Endodermal cell (in vitro differentiated cells): ENCODE measurements around the gene DLGAP3. TPM values are rescaled to one million over a fixed set of nuclear protein-coding genes. Genes with fewer than 3 reads are reported as not detected.

Experiments
- DNase-seq: peaks from one replicate; pipeline ENCODE4 v3.0.0-alpha.2; 2017
- H3K27ac ChIP-seq: 2 replicates; pipeline ENCODE4 v1.5.1; 2013; ENCODE audit warnings: mild to moderate bottlenecking, low read depth, low read length, moderate library complexity
- H3K27me3 ChIP-seq: 2 replicates; pipeline ENCODE4 v1.6.1; 2013; ENCODE audit warnings: mild to moderate bottlenecking, low read length, moderate library complexity; ENCODE audit not compliant: insufficient read depth, control insufficient read depth, poor library complexity, severe bottlenecking
- H3K36me3 ChIP-seq: 2 replicates; pipeline ENCODE4 v1.7.0; 2013; ENCODE audit warnings: mild to moderate bottlenecking, low read length, moderate library complexity; ENCODE audit not compliant: control insufficient read depth, insufficient read depth
- H3K4me1 ChIP-seq: one replicate; pipeline ENCODE4 v1.7.0; 2013; ENCODE audit warnings: low read length; ENCODE audit not compliant: control insufficient read depth, insufficient read depth
- H3K4me3 ChIP-seq: 2 replicates; pipeline ENCODE4 v1.5.1; 2013; ENCODE audit warnings: mild to moderate bottlenecking, low read length, moderate library complexity
- H3K9ac ChIP-seq: 2 replicates; pipeline ENCODE4 v1.6.1; 2013; ENCODE audit warnings: mild to moderate bottlenecking, low read length, moderate library complexity; ENCODE audit not compliant: poor library complexity, severe bottlenecking; ENCODE audit errors: extremely low read depth
- H3K9me3 ChIP-seq: 2 replicates; pipeline ENCODE4 v1.6.1; 2013; ENCODE audit warnings: mild to moderate bottlenecking, low read length, moderate library complexity; ENCODE audit not compliant: control insufficient read depth
- H3K27ac Mint-ChIP-seq: 2 replicates; pipeline ENCODE4 v1.8.0; 2020; ENCODE audit warnings: mixed read lengths
- H3K27me3 Mint-ChIP-seq: 2 replicates; pipeline ENCODE4 v1.8.0; 2021; ENCODE audit warnings: mild to moderate bottlenecking, mixed read lengths; ENCODE audit not compliant: insufficient read depth
- H3K36me3 Mint-ChIP-seq: 2 replicates; pipeline ENCODE4 v1.8.0; 2020; ENCODE audit warnings: low read depth, mixed read lengths
- H3K4me1 Mint-ChIP-seq: 2 replicates; pipeline ENCODE4 v1.8.0; 2020; ENCODE audit warnings: mixed read lengths
- H3K4me3 Mint-ChIP-seq: 2 replicates; pipeline ENCODE4 v1.8.0; 2020; ENCODE audit warnings: mild to moderate bottlenecking, moderate library complexity, mixed read lengths
- H3K9me3 Mint-ChIP-seq: 2 replicates; pipeline ENCODE4 v1.8.0; 2020; ENCODE audit warnings: mild to moderate bottlenecking, mixed read lengths
- CTCF ChIP-seq: fragments of 200-600 bp; sonication (generic); conservative IDR thresholded peaks from 2 replicates; pipeline ENCODE4 v1.5.0; 2021; ENCODE audit warnings: antibody characterized with exemption, mild to moderate bottlenecking
- WGBS, 2 experiments: methylation state at CpG; one replicate each; pipeline versions ENCODE4 v1.1.5 to v1.1.7; 2013; ENCODE audit warnings: missing lambda C conversion rate in 2 of 2, mixed read lengths in 1 of 2; ENCODE audit not compliant: insufficient coverage in 1 of 2, insufficient read length in 1 of 2; 5-methylcytosine and 5-hydroxymethylcytosine counted together
- total RNA-seq, 2 donors: library from RNA; stranded (reverse); fragmentation: NEBNext Ultra II Directional in 1 of 2; extraction: Animal tissue kit (Norgen Biotek cat#: 25700) in 1 of 2; gene quantifications; 2 replicates in 1 of 2; 3 replicates in 1 of 2; pipeline ENCODE4 v1.2.1, GENCODE V29; 2021

DLGAP3 gene
- total RNA-seq, 2 donors from 2014 or later: 4.4 to 4.6 TPM

DNA sequence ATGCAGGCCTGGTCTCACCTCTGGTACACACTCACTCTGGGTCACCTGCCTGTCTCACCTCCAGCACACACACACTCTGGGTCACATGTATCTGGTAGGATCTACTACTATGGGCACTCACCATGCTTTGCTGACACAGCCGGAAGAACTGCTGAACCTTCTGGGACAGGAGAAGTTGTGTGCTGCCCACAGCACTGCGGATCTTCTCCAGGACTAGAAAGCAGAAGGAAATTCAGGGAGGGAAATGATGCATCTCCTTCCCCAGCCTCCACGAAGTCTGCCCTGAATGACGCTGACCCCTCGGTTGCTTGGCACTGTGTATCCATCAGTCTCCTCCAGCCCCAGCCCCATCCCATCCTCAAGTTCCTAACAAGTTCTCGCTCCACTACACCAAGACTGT lies 62.0 kb downstream of the DLGAP3 start:
- H3K4me3 ChIP-seq: no peak overlapping the region
- Mint-ChIP-seq H3K36me3 (no peaks in the 10 kb centered on the region), H3K4me3 (no peak overlapping the region), H3K4me1 (no peaks in the 10 kb centered on the region), H3K9me3 (no peaks in the 10 kb centered on the region), H3K27ac (no peak overlapping the region), H3K27me3 (peaks cover 48% of the 10 kb centered on the region)
- H3K36me3 ChIP-seq: no peaks in the 10 kb centered on the region
- H3K9ac ChIP-seq: no peak overlapping the region
- H3K4me1 ChIP-seq: no peaks in the 10 kb centered on the region
- H3K27me3 ChIP-seq: peaks cover 51% of the 10 kb centered on the region
- 88 to 93% methylated on average over 6 of the region's 6 CpGs for WGBS, 2 experiments
- no peak for DNase-seq
- H3K9me3 ChIP-seq: no peaks in the 10 kb centered on the region
- no peak overlapping the region for H3K27ac ChIP-seq
- TF ChIP-seq CTCF: no peak

DNA sequence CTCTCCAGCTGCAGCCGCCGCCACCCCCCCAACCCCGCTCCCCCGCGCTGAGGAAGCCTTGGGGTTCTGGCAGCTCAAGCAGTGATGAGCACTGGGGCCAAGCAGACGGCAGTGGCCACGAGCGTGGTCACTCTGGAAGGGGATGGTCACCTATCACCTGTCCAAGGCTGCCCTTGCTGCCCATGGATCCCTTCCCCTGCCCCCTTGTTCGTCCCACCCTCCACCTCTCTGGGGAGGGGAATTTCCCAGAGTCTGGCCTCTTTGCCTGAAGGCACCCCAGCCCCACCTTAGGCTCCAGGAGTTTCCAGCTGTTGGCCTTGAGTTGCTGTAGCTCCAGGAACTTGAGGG lies 62.7 kb downstream of the DLGAP3 start:
- no peak overlapping the region for H3K9ac ChIP-seq
- TF ChIP-seq CTCF: no peak
- Mint-ChIP-seq H3K9me3 (no peaks in the 10 kb centered on the region), H3K4me3 (peak overlapping the region; percentile 67), H3K36me3 (no peaks in the 10 kb centered on the region), H3K27me3 (peaks cover 47% of the 10 kb centered on the region), H3K27ac (no peak overlapping the region), H3K4me1 (no peaks in the 10 kb centered on the region)
- H3K36me3 ChIP-seq: no peaks in the 10 kb centered on the region
- peak overlapping the region; percentile 73 for H3K4me3 ChIP-seq
- H3K9me3 ChIP-seq: no peaks in the 10 kb centered on the region
- no peak for DNase-seq
- H3K4me1 ChIP-seq: no peaks in the 10 kb centered on the region
- peaks cover 55% of the 10 kb centered on the region for H3K27me3 ChIP-seq
- no peak overlapping the region for H3K27ac ChIP-seq
- 70 to 74% methylated on average over 3 to 9 of the region's 9 CpGs for WGBS, 2 experiments

GRCh38 chr1:34865981-34866761 lies 63.3 kb downstream of the DLGAP3 start:
- peak; percentile 99 for TF ChIP-seq CTCF
- H3K4me1 Mint-ChIP-seq: no peaks in the 10 kb centered on the region
- Histone ChIP-seq H3K9ac (peak overlapping the region; percentile 53), H3K9me3 (no peaks in the 10 kb centered on the region), H3K4me1 (no peaks in the 10 kb centered on the region), H3K4me3 (peak overlapping the region; percentile 73), H3K36me3 (no peaks in the 10 kb centered on the region), H3K27me3 (peaks cover 50% of the 10 kb centered on the region), H3K27ac (no peak overlapping the region)
- 7% methylated on average over 38 to 81 of the region's 81 CpGs for WGBS, 2 experiments
- peaks cover 51% of the 10 kb centered on the region for H3K27me3 Mint-ChIP-seq
- peak overlapping the region; percentile 53 for H3K27ac Mint-ChIP-seq
- no peaks in the 10 kb centered on the region for H3K9me3 Mint-ChIP-seq
- peak overlapping the region; percentile 67 for H3K4me3 Mint-ChIP-seq
- H3K36me3 Mint-ChIP-seq: no peaks in the 10 kb centered on the region
- DNase-seq: peak; percentile 96
